ENCODE measurements around the gene UBE3D. TPM values are rescaled to one million over a fixed set of nuclear protein-coding genes. Genes with fewer than 3 reads are reported as not detected.

Gene UBE3D
- total RNA-seq, 2 donors from 2014 or later: 16.2 to 18.0 TPM

- no peak for DNase-seq
- TF ChIP-seq, protein P1, sequence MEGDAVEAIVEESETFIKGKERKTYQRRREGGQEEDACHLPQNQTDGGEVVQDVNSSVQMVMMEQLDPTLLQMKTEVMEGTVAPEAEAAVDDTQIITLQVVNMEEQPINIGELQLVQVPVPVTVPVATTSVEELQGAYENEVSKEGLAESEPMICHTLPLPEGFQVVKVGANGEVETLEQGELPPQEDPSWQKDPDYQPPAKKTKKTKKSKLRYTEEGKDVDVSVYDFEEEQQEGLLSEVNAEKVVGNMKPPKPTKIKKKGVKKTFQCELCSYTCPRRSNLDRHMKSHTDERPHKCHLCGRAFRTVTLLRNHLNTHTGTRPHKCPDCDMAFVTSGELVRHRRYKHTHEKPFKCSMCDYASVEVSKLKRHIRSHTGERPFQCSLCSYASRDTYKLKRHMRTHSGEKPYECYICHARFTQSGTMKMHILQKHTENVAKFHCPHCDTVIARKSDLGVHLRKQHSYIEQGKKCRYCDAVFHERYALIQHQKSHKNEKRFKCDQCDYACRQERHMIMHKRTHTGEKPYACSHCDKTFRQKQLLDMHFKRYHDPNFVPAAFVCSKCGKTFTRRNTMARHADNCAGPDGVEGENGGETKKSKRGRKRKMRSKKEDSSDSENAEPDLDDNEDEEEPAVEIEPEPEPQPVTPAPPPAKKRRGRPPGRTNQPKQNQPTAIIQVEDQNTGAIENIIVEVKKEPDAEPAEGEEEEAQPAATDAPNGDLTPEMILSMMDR (conservative IDR thresholded peaks at IDR 0.05): no peak
Measured at GRCh38 chr6:83069633-83070032, 4.0 kb upstream of the UBE3D start.

DNA sequence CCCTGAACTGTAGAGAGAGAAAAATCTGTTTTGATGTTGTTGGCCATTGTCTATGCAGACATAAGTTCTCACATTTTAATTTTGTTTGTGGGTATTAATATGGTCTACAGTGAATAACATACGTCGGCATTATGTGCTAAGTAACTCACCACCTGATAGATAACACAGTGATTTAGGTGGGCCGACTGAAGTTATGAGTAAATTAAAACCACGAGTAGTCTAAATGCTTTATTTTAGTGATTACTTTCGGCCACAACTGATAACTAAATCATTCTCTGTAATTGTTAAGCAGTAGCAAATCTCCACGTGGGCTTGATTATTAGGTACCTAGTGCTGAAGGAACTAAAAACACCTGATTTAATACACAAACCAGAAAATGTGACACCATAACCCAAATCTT is 3.0 kb upstream of the UBE3D start:
- Histone ChIP-seq H3K4me3 (ENCODE audit: low read length) (peak overlapping the region; percentile 86), H3K4me1 (ENCODE audit: control insufficient read depth, insufficient read depth, low read length) (peaks cover 4% of the 10 kb centered on the region), H3K27me3 (ENCODE audit: control insufficient read depth, insufficient read depth, low read length, poor library complexity, severe bottlenecking) (no peaks in the 10 kb centered on the region), H3K9ac (ENCODE audit: extremely low read depth, low read length, poor library complexity, severe bottlenecking) (peak overlapping the region; percentile 85), H3K36me3 (ENCODE audit: control insufficient read depth, insufficient read depth, low read length) (no peaks in the 10 kb centered on the region), H3K27ac (ENCODE audit: low read depth, low read length) (peak overlapping the region; percentile 44), H3K9me3 (ENCODE audit: control insufficient read depth, low read length) (no peaks in the 10 kb centered on the region)
- no peak for DNase-seq
- Mint-ChIP-seq H3K4me1 (peaks cover 49% of the 10 kb centered on the region), H3K27me3 (ENCODE audit: insufficient read depth) (no peaks in the 10 kb centered on the region), H3K36me3 (ENCODE audit: low read depth) (peaks cover 6% of the 10 kb centered on the region), H3K27ac (peak overlapping the region; percentile 95), H3K9me3 (no peaks in the 10 kb centered on the region), H3K4me3 (peak overlapping the region; percentile 74)
- 18 to 77% methylated on average over 5 to 6 of the region's 6 CpGs for WGBS, 2 experiments (ENCODE audit: insufficient coverage in 1 of 2, insufficient read length in 1 of 2)
- TF ChIP-seq, protein P1 (conservative IDR thresholded peaks at IDR 0.05): no peak

More at GRCh38 chr6:83069633-83070032, 4.0 kb upstream of the UBE3D start:
- Mint-ChIP-seq H3K27me3 (ENCODE audit: insufficient read depth) (no peaks in the 10 kb centered on the region), H3K4me3 (peak overlapping the region; percentile 74), H3K27ac (no peak overlapping the region), H3K4me1 (peaks cover 45% of the 10 kb centered on the region), H3K36me3 (ENCODE audit: low read depth) (peaks cover 8% of the 10 kb centered on the region), H3K9me3 (no peaks in the 10 kb centered on the region)
- peaks cover 2% of the 10 kb centered on the region for H3K36me3 ChIP-seq (ENCODE audit: control insufficient read depth, insufficient read depth, low read length)
- no peaks in the 10 kb centered on the region for H3K27me3 ChIP-seq (ENCODE audit: control insufficient read depth, insufficient read depth, low read length, poor library complexity, severe bottlenecking)
- H3K4me1 ChIP-seq (ENCODE audit: control insufficient read depth, insufficient read depth, low read length): peaks cover 4% of the 10 kb centered on the region
- no peak overlapping the region for H3K27ac ChIP-seq (ENCODE audit: low read depth, low read length)
- H3K4me3 ChIP-seq (ENCODE audit: low read length): peak overlapping the region; percentile 86
- no peaks in the 10 kb centered on the region for H3K9me3 ChIP-seq (ENCODE audit: control insufficient read depth, low read length)
- H3K9ac ChIP-seq (ENCODE audit: extremely low read depth, low read length, poor library complexity, severe bottlenecking): no peak overlapping the region

GRCh38 chr6:83067448-83068439 is 2.1 kb upstream of the UBE3D start, which contains the start of gene DOP1A:
Gene DOP1A (plus strand): TSS chr6:83067671. CDS start chr6:83096978, 29,307 bp downstream.
- peak within 1 kb of the TSS; percentile 85 for H3K9ac ChIP-seq (ENCODE audit: extremely low read depth, low read length, poor library complexity, severe bottlenecking)
- peak; percentile 98 for DNase-seq
- no peaks in the 10 kb centered on the region for H3K9me3 ChIP-seq (ENCODE audit: control insufficient read depth, low read length)
- peak within 1 kb of the TSS; percentile 95 for H3K27ac Mint-ChIP-seq
- WGBS, 2 experiments (ENCODE audit: insufficient coverage in 1 of 2, insufficient read length in 1 of 2): 0 to 1% methylated on average over 44 to 78 of the region's 78 CpGs
- peak within 1 kb of the TSS; percentile 44 for H3K27ac ChIP-seq (ENCODE audit: low read depth, low read length)
- H3K27me3 ChIP-seq (ENCODE audit: control insufficient read depth, insufficient read depth, low read length, poor library complexity, severe bottlenecking): no peaks in the 10 kb centered on the region
- peak within 1 kb of the TSS; percentile 74 for H3K4me3 Mint-ChIP-seq
- peaks cover 4% of the 10 kb centered on the region for H3K4me1 ChIP-seq (ENCODE audit: control insufficient read depth, insufficient read depth, low read length)
- H3K36me3 ChIP-seq (ENCODE audit: control insufficient read depth, insufficient read depth, low read length): no peaks in the 10 kb centered on the region
- H3K36me3 Mint-ChIP-seq (ENCODE audit: low read depth): peaks cover 2% of the 10 kb centered on the region
- TF ChIP-seq, protein P1 (conservative IDR thresholded peaks at IDR 0.05): peak; percentile 98
- peaks cover 47% of the 10 kb centered on the region for H3K4me1 Mint-ChIP-seq
- H3K4me3 ChIP-seq (ENCODE audit: low read length): peak within 1 kb of the TSS; percentile 86
- H3K9me3 Mint-ChIP-seq: no peaks in the 10 kb centered on the region
- no peaks in the 10 kb centered on the region for H3K27me3 Mint-ChIP-seq (ENCODE audit: insufficient read depth)
